ENCODE measurements around the gene TLX2. TPM values are rescaled to one million over a fixed set of nuclear protein-coding genes. Genes with fewer than 3 reads are reported as not detected.

Gene TLX2
- total RNA-seq, 2 donors from 2014 or later = 0.16 to 1.5 TPM

- H3K4me3 Mint-ChIP-seq = no peak overlapping the region
- DNase-seq (no peak), ATAC-seq (no peak)
- H3K9me3 ChIP-seq (ENCODE audit: control insufficient read depth, low read length, poor library complexity, severe bottlenecking) = no peaks in the 10 kb centered on the region
- H3K4me1 Mint-ChIP-seq = peaks cover 29% of the 10 kb centered on the region
- peaks cover 11% of the 10 kb centered on the region for H3K36me3 Mint-ChIP-seq (ENCODE audit: low read depth)
- peak overlapping the region; percentile 41 for H3K27ac Mint-ChIP-seq
- no peaks in the 10 kb centered on the region for H3K27me3 Mint-ChIP-seq
Observed at GRCh38 chr2:74526649-74527230, 12.5 kb downstream of the TLX2 start.

GRCh38 chr2:74527741-74528140 lies 13.5 kb downstream of the TLX2 start:
- Mint-ChIP-seq H3K27ac (peak overlapping the region; percentile 93), H3K27me3 (no peaks in the 10 kb centered on the region), H3K4me1 (peaks cover 33% of the 10 kb centered on the region), H3K36me3 (ENCODE audit: low read depth) (peaks cover 13% of the 10 kb centered on the region), H3K4me3 (peak overlapping the region; percentile 94)
- DNase-seq = no peak
- H3K9me3 ChIP-seq (ENCODE audit: control insufficient read depth, low read length, poor library complexity, severe bottlenecking) = no peaks in the 10 kb centered on the region
- no peak for ATAC-seq

GRCh38 chr2:74528600-74529356 lies 14.5 kb downstream of the TLX2 start:
- Mint-ChIP-seq H3K27ac (peak overlapping the region; percentile 93), H3K4me3 (peak overlapping the region; percentile 94), H3K27me3 (no peaks in the 10 kb centered on the region), H3K4me1 (peaks cover 33% of the 10 kb centered on the region), H3K36me3 (ENCODE audit: low read depth) (peaks cover 13% of the 10 kb centered on the region)
- ATAC-seq (peak; percentile 1), DNase-seq (no peak)
- no peaks in the 10 kb centered on the region for H3K9me3 ChIP-seq (ENCODE audit: control insufficient read depth, low read length, poor library complexity, severe bottlenecking)

GRCh38 chr2:74529357-74530238 lies 15.3 kb downstream of the TLX2 start, which contains the start of the genes AUP1 and HTRA2:
Gene AUP1 (minus strand): TSS chr2:74529706. CDS start chr2:74529629, 77 bp downstream.
Gene HTRA2 (plus strand): TSS chr2:74529933. CDS start chr2:74530007, 74 bp downstream.
- peak within 1 kb of the TSS; percentile 93 for H3K27ac Mint-ChIP-seq
- ATAC-seq = peak; percentile 91
- no peaks in the 10 kb centered on the region for H3K9me3 ChIP-seq (ENCODE audit: control insufficient read depth, low read length, poor library complexity, severe bottlenecking)
- DNase-seq = peak; percentile 73 to 80 (median 78)
- H3K36me3 Mint-ChIP-seq (ENCODE audit: low read depth) = peaks cover 13% of the 10 kb centered on the region
- H3K4me3 Mint-ChIP-seq = peak within 1 kb of the TSS; percentile 94
- H3K27me3 Mint-ChIP-seq = no peaks in the 10 kb centered on the region
- peaks cover 33% of the 10 kb centered on the region for H3K4me1 Mint-ChIP-seq

GRCh38 chr2:74530239-74531187 lies 16.3 kb downstream of the TLX2 start:
- no peaks in the 10 kb centered on the region for H3K9me3 ChIP-seq (ENCODE audit: control insufficient read depth, low read length, poor library complexity, severe bottlenecking)
- Mint-ChIP-seq H3K27me3 (no peaks in the 10 kb centered on the region), H3K4me3 (peak overlapping the region; percentile 94), H3K4me1 (peaks cover 33% of the 10 kb centered on the region), H3K27ac (peak overlapping the region; percentile 93), H3K36me3 (ENCODE audit: low read depth) (peaks cover 13% of the 10 kb centered on the region)
- peak in 2 of 3 donors; percentile 26 to 32 for DNase-seq
- peak; percentile 32 for ATAC-seq

- Mint-ChIP-seq H3K36me3 (ENCODE audit: low read depth) (peaks cover 8% of the 10 kb centered on the region), H3K27ac (peak overlapping the region; percentile 93), H3K4me1 (peaks cover 28% of the 10 kb centered on the region), H3K27me3 (no peaks in the 10 kb centered on the region), H3K4me3 (peak overlapping the region; percentile 28)
- no peaks in the 10 kb centered on the region for H3K9me3 ChIP-seq (ENCODE audit: control insufficient read depth, low read length, poor library complexity, severe bottlenecking)
- no peak for DNase-seq
- ATAC-seq = no peak
Observed at GRCh38 chr2:74531666-74532065, 17.4 kb downstream of the TLX2 start.

DNA sequence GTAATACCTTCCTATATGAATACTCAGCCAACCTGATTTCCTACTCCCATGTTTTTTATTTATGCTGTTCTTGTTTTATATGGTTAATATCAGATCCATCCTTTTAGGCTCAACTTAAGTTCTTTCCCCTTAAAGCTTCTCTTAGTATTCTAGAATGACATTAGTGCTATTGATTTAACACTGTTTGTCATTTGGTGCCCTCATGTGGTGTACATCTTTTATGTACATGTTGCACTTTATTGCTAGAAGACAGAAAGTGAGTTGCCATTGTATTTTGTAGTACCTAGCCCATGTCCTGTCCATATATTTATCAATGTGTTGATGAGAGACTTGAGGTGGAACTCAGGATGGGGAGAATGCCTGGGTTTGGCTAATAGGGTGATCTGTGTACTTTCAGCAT lies 18.0 kb downstream of the TLX2 start:
- Mint-ChIP-seq H3K4me1 (peaks cover 26% of the 10 kb centered on the region), H3K4me3 (peak overlapping the region; percentile 71), H3K36me3 (ENCODE audit: low read depth) (peaks cover 7% of the 10 kb centered on the region), H3K27ac (peak overlapping the region; percentile 93), H3K27me3 (peaks cover 3% of the 10 kb centered on the region)
- no peak for ATAC-seq
- DNase-seq = no peak
- H3K9me3 ChIP-seq (ENCODE audit: control insufficient read depth, low read length, poor library complexity, severe bottlenecking) = no peaks in the 10 kb centered on the region

GRCh38 chr2:74533464-74533863 lies 19.2 kb downstream of the TLX2 start:
- DNase-seq = no peak

DNA sequence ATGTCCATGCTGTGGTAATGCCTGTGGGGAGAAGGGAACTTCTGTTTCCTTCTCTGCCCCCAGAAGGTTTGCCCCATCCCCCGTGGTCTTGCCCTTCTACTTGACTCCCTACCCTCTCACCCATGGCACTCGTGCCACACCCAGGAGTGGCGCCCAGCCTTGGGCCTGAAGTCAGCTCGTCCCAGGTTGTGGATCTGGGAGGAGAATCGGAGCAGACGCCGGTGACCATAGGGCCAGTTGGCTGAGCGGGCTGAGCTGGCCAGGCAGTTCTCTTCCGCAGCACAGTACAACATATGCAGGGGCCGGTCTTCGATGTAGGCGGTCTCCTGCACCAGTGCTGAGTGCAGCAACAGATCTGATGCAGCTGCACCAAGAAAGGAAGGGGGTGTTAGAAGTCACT lies 20.2 kb downstream of the TLX2 start:
- Mint-ChIP-seq H3K27me3 (peaks cover 25% of the 10 kb centered on the region), H3K4me3 (no peak overlapping the region), H3K4me1 (peaks cover 15% of the 10 kb centered on the region), H3K36me3 (ENCODE audit: low read depth) (peaks cover 5% of the 10 kb centered on the region), H3K27ac (no peak overlapping the region)
- H3K9me3 ChIP-seq (ENCODE audit: control insufficient read depth, low read length, poor library complexity, severe bottlenecking) = no peaks in the 10 kb centered on the region
- DNase-seq = no peak
- ATAC-seq = no peak

More at GRCh38 chr2:74533464-74533863, 19.2 kb downstream of the TLX2 start:
- Mint-ChIP-seq H3K27me3 (peaks cover 15% of the 10 kb centered on the region), H3K27ac (no peak overlapping the region), H3K4me1 (peaks cover 20% of the 10 kb centered on the region), H3K36me3 (ENCODE audit: low read depth) (peaks cover 7% of the 10 kb centered on the region), H3K4me3 (no peak overlapping the region)
- no peak for ATAC-seq
- no peaks in the 10 kb centered on the region for H3K9me3 ChIP-seq (ENCODE audit: control insufficient read depth, low read length, poor library complexity, severe bottlenecking)

GRCh38 chr2:74535440-74535965 lies 21.3 kb downstream of the TLX2 start:
- Mint-ChIP-seq H3K36me3 (ENCODE audit: low read depth) (peaks cover 5% of the 10 kb centered on the region), H3K4me3 (no peak overlapping the region), H3K4me1 (peaks cover 15% of the 10 kb centered on the region), H3K27me3 (peaks cover 29% of the 10 kb centered on the region), H3K27ac (no peak overlapping the region)
- no peak for ATAC-seq
- no peak for DNase-seq
- no peaks in the 10 kb centered on the region for H3K9me3 ChIP-seq (ENCODE audit: control insufficient read depth, low read length, poor library complexity, severe bottlenecking)

DNA sequence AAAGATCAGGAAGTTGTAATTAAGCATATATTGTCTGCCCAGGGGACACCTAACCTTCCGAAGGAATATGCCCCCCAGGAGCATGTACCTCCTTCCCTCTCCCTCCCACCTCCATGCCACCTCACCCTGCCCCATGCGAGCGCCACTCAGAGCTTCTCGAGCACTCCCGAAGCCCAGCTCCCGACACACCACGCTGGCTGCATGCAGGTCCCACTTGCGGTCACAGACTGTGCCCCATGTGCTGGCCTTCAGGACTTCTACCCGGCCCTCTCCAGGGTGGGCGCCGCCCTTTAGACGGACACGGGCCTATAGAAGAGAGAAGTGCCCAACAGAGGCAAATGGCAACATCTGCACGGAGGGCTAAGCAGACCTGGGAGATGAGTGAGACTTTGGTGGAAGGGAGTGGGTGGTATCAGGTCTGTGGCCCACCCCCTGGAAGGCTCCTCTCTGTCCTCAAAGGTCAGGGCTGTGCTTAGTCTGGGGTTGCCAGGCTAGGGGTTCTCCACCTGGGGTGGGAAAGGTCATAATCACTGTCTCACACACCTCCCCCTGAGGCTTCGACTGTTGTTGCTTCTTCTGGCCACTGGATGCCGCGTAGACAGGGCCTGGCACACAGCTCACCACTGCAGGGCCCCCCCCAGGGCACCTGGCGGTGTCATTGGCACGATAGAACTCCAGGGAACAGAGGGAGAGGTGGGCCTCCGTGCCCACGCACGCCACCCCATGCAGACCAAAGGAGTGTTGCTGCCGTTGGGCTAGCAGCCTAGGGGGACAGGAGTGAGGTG lies 22.1 kb downstream of the TLX2 start:
- Mint-ChIP-seq H3K27me3 (peaks cover 36% of the 10 kb centered on the region), H3K36me3 (ENCODE audit: low read depth) (peaks cover 5% of the 10 kb centered on the region), H3K4me1 (peaks cover 10% of the 10 kb centered on the region), H3K4me3 (no peak overlapping the region), H3K27ac (no peak overlapping the region)
- ATAC-seq (no peak), DNase-seq (no peak)
- H3K9me3 ChIP-seq (ENCODE audit: control insufficient read depth, low read length, poor library complexity, severe bottlenecking) = no peaks in the 10 kb centered on the region
